ENCODE measurements around the gene STAMBP.

DNA sequence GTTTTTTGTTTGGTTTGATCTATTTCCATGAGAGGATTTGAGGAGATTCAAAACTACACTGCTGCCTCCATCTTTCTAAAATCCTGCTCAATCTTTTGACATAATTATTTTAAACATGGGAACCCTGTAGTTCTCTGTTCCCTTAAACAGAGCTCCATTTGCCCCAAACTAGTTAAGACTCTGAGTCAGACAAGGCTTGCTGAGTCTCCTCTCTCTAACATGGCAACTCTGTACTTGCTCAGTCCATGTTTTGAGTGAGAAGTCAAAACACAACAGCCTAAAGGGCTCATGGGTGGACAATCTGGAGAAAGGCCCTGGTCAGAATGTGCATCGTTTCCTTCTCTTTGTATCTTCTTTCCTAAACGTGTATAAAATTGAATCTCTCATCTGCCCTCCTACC, 7.1 kb upstream of the STAMBP start:
- TF ChIP-seq, protein P1, sequence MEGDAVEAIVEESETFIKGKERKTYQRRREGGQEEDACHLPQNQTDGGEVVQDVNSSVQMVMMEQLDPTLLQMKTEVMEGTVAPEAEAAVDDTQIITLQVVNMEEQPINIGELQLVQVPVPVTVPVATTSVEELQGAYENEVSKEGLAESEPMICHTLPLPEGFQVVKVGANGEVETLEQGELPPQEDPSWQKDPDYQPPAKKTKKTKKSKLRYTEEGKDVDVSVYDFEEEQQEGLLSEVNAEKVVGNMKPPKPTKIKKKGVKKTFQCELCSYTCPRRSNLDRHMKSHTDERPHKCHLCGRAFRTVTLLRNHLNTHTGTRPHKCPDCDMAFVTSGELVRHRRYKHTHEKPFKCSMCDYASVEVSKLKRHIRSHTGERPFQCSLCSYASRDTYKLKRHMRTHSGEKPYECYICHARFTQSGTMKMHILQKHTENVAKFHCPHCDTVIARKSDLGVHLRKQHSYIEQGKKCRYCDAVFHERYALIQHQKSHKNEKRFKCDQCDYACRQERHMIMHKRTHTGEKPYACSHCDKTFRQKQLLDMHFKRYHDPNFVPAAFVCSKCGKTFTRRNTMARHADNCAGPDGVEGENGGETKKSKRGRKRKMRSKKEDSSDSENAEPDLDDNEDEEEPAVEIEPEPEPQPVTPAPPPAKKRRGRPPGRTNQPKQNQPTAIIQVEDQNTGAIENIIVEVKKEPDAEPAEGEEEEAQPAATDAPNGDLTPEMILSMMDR (conservative IDR thresholded peaks at IDR 0.05; ENCODE audit: low read depth, low read length) = no peak
- TF ChIP-seq, protein P2, sequence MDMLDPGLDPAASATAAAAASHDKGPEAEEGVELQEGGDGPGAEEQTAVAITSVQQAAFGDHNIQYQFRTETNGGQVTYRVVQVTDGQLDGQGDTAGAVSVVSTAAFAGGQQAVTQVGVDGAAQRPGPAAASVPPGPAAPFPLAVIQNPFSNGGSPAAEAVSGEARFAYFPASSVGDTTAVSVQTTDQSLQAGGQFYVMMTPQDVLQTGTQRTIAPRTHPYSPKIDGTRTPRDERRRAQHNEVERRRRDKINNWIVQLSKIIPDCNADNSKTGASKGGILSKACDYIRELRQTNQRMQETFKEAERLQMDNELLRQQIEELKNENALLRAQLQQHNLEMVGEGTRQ (IDR thresholded peaks at IDR 0.05; ENCODE audit: low read depth, low read length) = no peak

All from IMR-90 (cell line).